SK-N-SH treated with all-trans-retinoic acid at 6 μM for 48 hours (cell line): ENCODE measurements around the gene CTNND2.

Experiments used
- ARNTL ChIP-seq: fragments of 450-650 bp; formaldehyde crosslinking; IDR thresholded peaks from 2 replicates; pipeline ENCODE4 v1.5.0; 2020; ENCODE audit warnings: low read depth, mild to moderate bottlenecking, moderate library complexity, borderline replicate concordance
- CSDC2 ChIP-seq: fragments of 250-450 bp; sonication (Bioruptor Pico); IDR thresholded peaks from 2 replicates; pipeline ENCODE4 v1.5.0; 2020; ENCODE audit warnings: mild to moderate bottlenecking, moderate library complexity
- OSR1 ChIP-seq: fragments of 250-450 bp; sonication (Bioruptor Pico); IDR thresholded peaks from 2 replicates; pipeline ENCODE4 v1.8.0; 2022; ENCODE audit warnings: moderate library complexity, mild to moderate bottlenecking, inconsistent platforms
- SNAI2 ChIP-seq: fragments of 250-450 bp; sonication (Bioruptor Pico); IDR thresholded peaks from 2 replicates; pipeline ENCODE4 v1.5.0; 2020; ENCODE audit warnings: mild to moderate bottlenecking, moderate library complexity
- ZC3H10 ChIP-seq: fragments of 250-450 bp; sonication (Bioruptor Pico); IDR thresholded peaks from 2 replicates; pipeline ENCODE4 v1.5.1; 2021; ENCODE audit warnings: mild to moderate bottlenecking, moderate library complexity
- ZFP3 ChIP-seq: fragments of 250-450 bp; sonication (Bioruptor Pico); IDR thresholded peaks from 2 replicates; pipeline ENCODE4 v1.5.0; 2020; ENCODE audit warnings: mild to moderate bottlenecking, moderate library complexity
- ZNF565 ChIP-seq: fragments of 450-650 bp; formaldehyde crosslinking; conservative IDR thresholded peaks from 2 replicates; pipeline ENCODE4 v1.5.0; 2020; ENCODE audit warnings: low read depth, mild to moderate bottlenecking, moderate library complexity

DNA sequence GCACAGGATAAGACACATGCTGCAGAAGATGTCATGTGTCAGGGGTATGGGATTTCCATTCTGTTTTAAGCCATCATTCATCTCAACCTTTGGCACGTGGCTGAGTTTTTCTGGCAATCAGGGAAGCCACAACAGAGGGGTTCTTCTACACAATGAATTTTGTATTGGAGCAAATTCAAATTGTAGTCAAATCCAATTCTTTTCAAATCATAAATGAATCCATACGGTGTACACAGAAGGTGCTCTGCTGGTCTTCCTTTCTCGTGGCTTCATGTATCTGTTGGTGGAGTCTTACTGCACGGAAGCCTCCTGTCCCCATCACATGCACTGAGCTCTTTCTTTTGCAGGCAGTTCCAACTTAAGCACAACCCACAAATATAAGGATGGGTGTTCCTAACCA, 706.5 kb downstream of the CTNND2 start:
- no peak for TF ChIP-seq ARNTL
- TF ChIP-seq CSDC2 (CRISPR knock-in tag) = no peak
- no peak for TF ChIP-seq ZNF565 (CRISPR knock-in tag)
- TF ChIP-seq OSR1 (CRISPR knock-in tag) = no peak
- TF ChIP-seq ZFP3 (CRISPR knock-in tag) = no peak
- no peak for TF ChIP-seq SNAI2 (CRISPR knock-in tag)
- no peak for TF ChIP-seq ZC3H10
